Gastrocnemius medialis (tissue), 4 donors: ENCODE data around the gene AK5. TPM values are rescaled to one million over a fixed set of nuclear protein-coding genes. Genes with fewer than 3 reads are reported as not detected.

Source experiments
- ATAC-seq, 2 donors: fragments of 150-250 bp; one replicate each; pipeline ENCODE4 v1.9.1; 2016
- DNase-seq, 2 donors: peaks; one replicate each; pipeline ENCODE4 v3.0.0-alpha.2; 2019
- H3K27ac ChIP-seq, 4 donors: fragments of 200-600 bp; sonication (generic); 1 replicate in 1 of 4; 2 replicates in 3 of 4; pipeline ENCODE4 v1.5.1; 2016 to 2018; ENCODE audit warnings: mild to moderate bottlenecking in 2 of 4, moderate library complexity in 1 of 4
- H3K27me3 ChIP-seq, 3 donors: fragments of 200-600 bp; sonication (generic) in 2 of 3; 1 replicate in 1 of 3; 2 replicates in 2 of 3; pipeline versions ENCODE4 v1.5.1 to v1.6.0; 2016 to 2019; ENCODE audit warnings: mild to moderate bottlenecking in 1 of 3, moderate library complexity in 1 of 3
- H3K36me3 ChIP-seq, 2 donors: fragments of 200-600 bp; sonication (generic) in 1 of 2; one replicate each; pipeline ENCODE4 v1.5.1; 2017 to 2018
- H3K4me1 ChIP-seq, 2 donors: fragments of 200-600 bp; sonication (generic) in 1 of 2; one replicate each; pipeline ENCODE4 v1.5.1; 2016 to 2017; ENCODE audit warnings: mild to moderate bottlenecking in 2 of 2
- H3K4me3 ChIP-seq, 4 donors: fragments of 200-600 bp; sonication (generic) in 3 of 4; 1 replicate in 1 of 4; 2 replicates in 3 of 4; pipeline ENCODE4 v1.5.1; 2016 to 2019; ENCODE audit warnings: mild to moderate bottlenecking in 2 of 4
- H3K9me3 ChIP-seq, 3 donors: fragments of 200-600 bp; sonication (generic) in 2 of 3; 1 replicate in 1 of 3; 2 replicates in 2 of 3; pipeline ENCODE4 v1.5.1; 2016 to 2019
- CTCF ChIP-seq, 5 experiments: fragments of 450-650 bp in 3 of 5; fragments of 200-600 bp in 2 of 5; sonication (generic) in 2 of 5; IDR thresholded peaks in 4 of 5; conservative IDR thresholded peaks in 1 of 5; 1 replicate in 4 of 5; 2 replicates in 1 of 5; pipeline ENCODE4 v1.5.1; 2016 to 2019; ENCODE audit warnings: antibody characterized with exemption in 5 of 5, mild to moderate bottlenecking in 3 of 5, moderate library complexity in 3 of 5
- POLR2A ChIP-seq, 2 donors: fragments of 450-650 bp; IDR thresholded peaks; one replicate each; pipeline ENCODE4 v1.6.1; 2017; ENCODE audit warnings: antibody characterized with exemption in 2 of 2, mild to moderate bottlenecking in 2 of 2, moderate library complexity in 2 of 2
- in situ Hi-C, 4 donors: fragments of 200-750 bp; cut with MboI; loops; one replicate each; pipeline versions ENCODE4 v1.15.0 to v1.8.0; 2017; ENCODE audit warnings: low sequenced_read_pairs in 4 of 4
- intact Hi-C: fragments of 100-400 bp; cut with DNase I; formaldehyde crosslinking; loops from one replicate; pipeline ENCODE4 v1.15.1; 2023; ENCODE audit warnings: low total_unique reads
- total RNA-seq, 4 donors: library from RNA; depleted of rRNA; stranded (reverse); fragments of >200 nt; gene quantifications; one replicate each; pipeline versions ENCODE4 v1.1.0 to v1.2.3, GENCODE V29; 2016

AK5 gene
- total RNA-seq, 4 donors from 2014 or later = 0.07 to 1.8 TPM; not detected in 2

GRCh38 chr1:77473690-77474089 is 191.9 kb downstream of the AK5 start:
- in situ Hi-C loops = no loop called here
- H3K4me1 ChIP-seq = no peaks in the 10 kb centered on the region
- no peak for DNase-seq
- no peak for ATAC-seq
- H3K36me3 ChIP-seq = no peaks in the 10 kb centered on the region
- TF ChIP-seq POLR2A (IDR thresholded peaks at IDR 0.05) (no peak), CTCF (IDR thresholded peaks at IDR 0.05 in 4 of 5, conservative IDR thresholded peaks at IDR 0.05 in 1 of 5) (no peak)
- intact Hi-C loops = no loop called here
- H3K27ac ChIP-seq = no peak overlapping the region
- H3K9me3 ChIP-seq = no peaks in the 10 kb centered on the region
- H3K27me3 ChIP-seq = no peaks in the 10 kb centered on the region
- H3K4me3 ChIP-seq = no peak overlapping the region

DNA sequence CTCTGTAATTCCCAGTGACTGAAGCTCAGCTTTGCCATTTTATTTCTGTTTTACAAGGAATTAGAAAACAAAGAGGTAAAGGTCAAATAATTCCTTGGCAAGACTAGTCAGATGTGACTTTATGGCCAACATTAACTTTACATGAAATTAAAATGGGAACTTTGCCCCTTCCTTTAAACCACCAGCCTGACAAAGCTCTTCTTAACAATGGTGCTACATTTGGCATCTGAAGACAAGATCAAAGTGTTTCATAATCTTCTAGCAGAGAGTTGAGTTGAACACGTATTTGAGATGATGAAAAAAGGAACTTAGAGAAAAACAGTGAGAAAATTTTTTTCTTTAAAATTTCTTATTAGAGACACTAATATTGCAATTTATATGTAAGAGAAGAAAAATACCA is 193.8 kb downstream of the AK5 start:
- TF ChIP-seq POLR2A (IDR thresholded peaks at IDR 0.05) (no peak), CTCF (IDR thresholded peaks at IDR 0.05 in 4 of 5, conservative IDR thresholded peaks at IDR 0.05 in 1 of 5) (no peak)
- in situ Hi-C loops = no loop called here
- H3K4me3 ChIP-seq = no peak overlapping the region
- H3K36me3 ChIP-seq = no peaks in the 10 kb centered on the region
- H3K27me3 ChIP-seq = no peaks in the 10 kb centered on the region
- H3K9me3 ChIP-seq = no peaks in the 10 kb centered on the region
- DNase-seq (no peak), ATAC-seq (no peak)
- intact Hi-C loops = no loop called here
- no peaks in the 10 kb centered on the region for H3K4me1 ChIP-seq
- H3K27ac ChIP-seq = no peak overlapping the region

- in situ Hi-C loops (no loop called here), intact Hi-C loops (no loop called here)
- H3K4me3 ChIP-seq = no peak overlapping the region
- H3K27ac ChIP-seq = no peak overlapping the region
- no peak for TF ChIP-seq POLR2A (IDR thresholded peaks at IDR 0.05)
- no peak for TF ChIP-seq CTCF (IDR thresholded peaks at IDR 0.05 in 4 of 5, conservative IDR thresholded peaks at IDR 0.05 in 1 of 5)
- ATAC-seq = no peak
- H3K4me1 ChIP-seq = no peaks in the 10 kb centered on the region
- no peaks in the 10 kb centered on the region for H3K9me3 ChIP-seq
- no peaks in the 10 kb centered on the region for H3K36me3 ChIP-seq
- no peaks in the 10 kb centered on the region for H3K27me3 ChIP-seq
- DNase-seq = no peak
These were observed 194.7 kb downstream of the AK5 start for GRCh38 chr1:77476475-77476874.

DNA sequence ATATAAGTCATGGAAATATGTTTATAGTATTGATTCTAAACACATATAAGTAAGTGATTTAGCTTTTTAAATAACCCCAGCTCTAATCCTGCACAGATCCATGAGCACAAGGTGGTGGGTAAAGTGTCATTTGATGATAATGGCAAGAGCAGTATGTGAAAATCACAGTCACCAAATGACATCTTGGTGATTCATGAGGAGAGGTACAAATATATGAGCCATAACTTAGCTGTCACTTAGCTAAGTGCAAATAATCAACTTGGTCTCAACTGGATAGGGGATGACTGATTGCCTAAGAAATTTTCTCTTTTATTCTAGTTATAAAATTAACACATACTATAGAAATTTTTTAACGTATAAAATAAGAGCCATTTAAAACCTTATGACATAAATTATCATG is 202.5 kb downstream of the AK5 start:
- in situ Hi-C loops (no loop called here), intact Hi-C loops (no loop called here)
- DNase-seq (no peak), ATAC-seq (no peak)
- no peaks in the 10 kb centered on the region for H3K9me3 ChIP-seq
- TF ChIP-seq CTCF (IDR thresholded peaks at IDR 0.05 in 4 of 5, conservative IDR thresholded peaks at IDR 0.05 in 1 of 5) (no peak), POLR2A (IDR thresholded peaks at IDR 0.05) (no peak)
- no peak overlapping the region for H3K4me3 ChIP-seq
- H3K4me1 ChIP-seq = no peaks in the 10 kb centered on the region
- H3K27me3 ChIP-seq = no peaks in the 10 kb centered on the region
- no peaks in the 10 kb centered on the region for H3K36me3 ChIP-seq
- H3K27ac ChIP-seq = no peak overlapping the region

DNA sequence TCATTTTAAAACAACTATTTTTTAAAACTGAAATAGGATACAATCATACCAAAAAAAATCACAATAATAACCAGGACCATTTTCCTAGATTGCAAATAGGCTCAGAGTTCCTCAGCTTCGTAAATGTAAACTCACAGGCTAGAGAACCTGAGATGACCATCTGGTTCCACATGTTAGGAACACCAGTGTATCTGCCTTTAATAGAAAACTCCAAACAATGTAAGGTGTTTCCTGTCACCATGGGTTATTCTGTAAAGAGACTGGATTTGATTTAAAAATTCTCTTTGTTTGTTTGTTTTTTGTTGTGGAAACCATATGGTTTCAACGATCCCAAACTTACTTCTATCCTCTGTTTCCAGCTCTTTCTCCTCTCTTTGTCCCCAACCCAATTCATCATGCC is 203.1 kb downstream of the AK5 start:
- Histone ChIP-seq H3K27me3 (no peaks in the 10 kb centered on the region), H3K36me3 (no peaks in the 10 kb centered on the region), H3K9me3 (no peaks in the 10 kb centered on the region), H3K4me1 (no peaks in the 10 kb centered on the region), H3K4me3 (no peak overlapping the region), H3K27ac (no peak overlapping the region)
- in situ Hi-C loops = no loop called here
- ATAC-seq (no peak), DNase-seq (no peak)
- intact Hi-C loops = no loop called here
- TF ChIP-seq POLR2A (IDR thresholded peaks at IDR 0.05) (no peak), CTCF (IDR thresholded peaks at IDR 0.05 in 4 of 5, conservative IDR thresholded peaks at IDR 0.05 in 1 of 5) (no peak)
